IPS-NIHi11 (cell line): ENCODE results near the gene TOB1.
"Not testable (repeated sequence)": the region's sequence is repeated elsewhere in the genome, so short reads cannot be mapped to it uniquely, and the experiment has no call there.

Experiments used
- DNase-seq: peaks from one replicate; pipeline ENCODE4 v3.0.0; 2012; ENCODE audit warnings: mixed read lengths, low spot score

The TOB1 gene

DNA sequence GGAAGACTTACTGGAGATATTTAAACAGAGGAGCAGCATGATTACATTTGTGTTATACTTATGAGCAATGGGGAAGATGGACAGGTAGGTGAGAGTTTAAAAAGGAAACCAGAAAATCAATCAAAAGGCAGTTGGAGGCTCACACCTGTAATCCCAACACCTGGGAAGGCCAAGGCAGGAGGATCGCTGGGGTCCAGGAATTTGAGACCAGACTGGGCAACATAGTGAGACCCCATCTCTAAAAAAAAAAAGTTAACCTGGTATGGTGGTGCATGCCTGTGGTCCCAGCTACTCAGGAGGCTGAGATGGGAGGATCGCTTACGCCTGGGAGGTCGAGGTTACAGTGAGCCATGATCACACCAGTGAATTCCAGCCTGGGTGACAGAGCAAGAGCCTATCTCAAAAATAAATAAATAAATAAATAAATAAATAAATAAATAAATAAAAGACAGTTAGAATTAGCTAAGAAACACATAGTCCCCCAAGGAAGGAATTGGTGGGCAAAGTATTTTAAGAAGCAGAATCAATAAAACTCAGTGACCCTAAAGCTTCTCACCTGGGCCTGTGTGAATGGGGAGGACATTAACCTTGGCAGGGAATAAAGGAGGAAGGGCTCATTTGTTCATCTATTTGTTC is 32.3 kb upstream of the TOB1 start:
- DNase-seq, result no peak

DNA sequence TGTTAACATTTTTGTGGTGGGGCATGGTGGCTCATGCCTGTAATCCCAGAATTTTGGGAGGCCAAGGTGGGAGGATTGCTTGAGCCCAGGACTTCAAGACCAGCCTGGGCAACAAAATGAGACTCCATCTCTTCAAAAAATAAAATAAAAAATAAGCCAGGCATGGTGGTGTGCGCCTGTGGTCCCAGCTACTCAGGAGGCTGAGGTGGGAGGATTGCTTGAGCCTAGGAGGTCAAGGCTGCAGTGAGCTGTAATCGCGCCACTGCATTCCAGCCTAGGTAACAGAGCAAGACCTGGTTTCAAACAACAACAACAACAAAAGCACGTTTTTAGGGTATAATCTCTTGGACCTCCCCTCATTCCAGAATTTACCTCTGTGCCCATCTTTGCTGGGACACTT is 28.4 kb upstream of the TOB1 start:
- not testable (repeated sequence) for DNase-seq

GRCh38 chr17:50893183-50893993 is 27.2 kb upstream of the TOB1 start:
- no peak for DNase-seq

- no peak for DNase-seq
Observed at GRCh38 chr17:50892101-50892776, 26.1 kb upstream of the TOB1 start.

- DNase-seq, result no peak
Observed at GRCh38 chr17:50891577-50891989, 25.4 kb upstream of the TOB1 start.

DNA sequence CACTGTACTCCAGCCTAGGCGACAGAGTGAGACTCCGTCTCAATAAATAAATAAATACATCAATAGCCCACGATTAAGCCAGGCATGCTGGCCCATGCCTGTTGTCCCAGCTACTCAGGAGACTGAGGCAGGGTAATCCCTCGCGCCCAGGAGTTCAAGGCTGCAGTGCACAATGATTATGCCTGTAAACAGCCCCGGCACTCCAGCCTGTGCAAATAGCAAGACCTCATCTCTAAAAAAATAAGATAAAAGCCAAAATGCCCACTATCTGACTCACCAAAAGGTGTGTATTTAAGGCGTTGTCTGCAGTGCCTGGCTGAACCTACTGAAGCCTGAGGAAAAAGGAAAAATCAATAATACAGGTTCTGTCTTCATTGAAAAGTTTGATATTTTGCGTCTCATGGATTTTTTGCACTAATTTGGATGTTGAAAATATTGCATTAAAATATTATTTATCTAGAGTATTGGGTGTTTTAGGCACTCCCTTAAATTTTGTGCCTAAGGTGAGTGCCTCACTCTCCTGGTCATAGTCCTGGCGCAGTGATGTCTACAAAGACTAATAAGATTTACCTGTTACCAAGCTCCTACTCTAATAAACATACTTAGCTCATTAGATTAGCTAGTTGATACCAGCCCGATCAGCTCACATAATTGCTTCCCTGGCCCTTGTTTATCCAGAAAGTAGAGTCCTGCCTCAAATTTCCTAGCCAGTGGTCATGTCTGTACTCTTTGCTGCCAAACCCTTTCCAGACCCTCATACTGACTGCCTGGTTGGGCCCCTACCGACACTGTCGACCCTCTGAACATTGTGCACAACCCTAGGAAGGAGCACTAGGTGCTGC is 24.7 kb upstream of the TOB1 start:
- DNase-seq, result no peak

DNA sequence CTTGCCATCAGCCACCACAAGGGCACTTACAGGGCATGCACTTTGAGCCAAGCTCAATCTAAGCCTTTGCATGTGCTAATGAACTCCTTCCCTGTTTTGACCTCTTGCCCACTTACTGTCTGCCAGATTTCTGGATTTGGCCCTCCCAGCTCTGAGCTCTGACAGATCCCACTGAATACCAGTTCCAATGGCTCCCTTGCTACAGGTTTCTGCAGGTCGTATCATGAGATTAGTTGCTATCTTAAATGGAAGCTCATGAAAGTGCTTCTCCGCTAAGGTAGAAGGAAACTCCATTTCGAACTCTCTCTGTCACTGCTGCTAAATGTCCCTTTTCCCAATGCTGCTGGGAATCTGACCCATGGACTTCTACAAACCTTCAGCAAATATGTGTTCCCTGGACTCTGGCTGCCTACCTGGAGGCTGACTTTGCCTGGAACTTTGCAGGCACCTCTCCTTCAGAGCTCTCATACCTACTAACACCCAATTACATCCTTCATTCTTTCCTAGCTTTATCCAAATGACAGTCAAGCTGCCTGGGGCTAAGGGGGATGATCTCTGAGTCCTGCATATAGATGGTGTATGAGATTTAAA is 23.5 kb upstream of the TOB1 start:
- DNase-seq, result no peak

DNA sequence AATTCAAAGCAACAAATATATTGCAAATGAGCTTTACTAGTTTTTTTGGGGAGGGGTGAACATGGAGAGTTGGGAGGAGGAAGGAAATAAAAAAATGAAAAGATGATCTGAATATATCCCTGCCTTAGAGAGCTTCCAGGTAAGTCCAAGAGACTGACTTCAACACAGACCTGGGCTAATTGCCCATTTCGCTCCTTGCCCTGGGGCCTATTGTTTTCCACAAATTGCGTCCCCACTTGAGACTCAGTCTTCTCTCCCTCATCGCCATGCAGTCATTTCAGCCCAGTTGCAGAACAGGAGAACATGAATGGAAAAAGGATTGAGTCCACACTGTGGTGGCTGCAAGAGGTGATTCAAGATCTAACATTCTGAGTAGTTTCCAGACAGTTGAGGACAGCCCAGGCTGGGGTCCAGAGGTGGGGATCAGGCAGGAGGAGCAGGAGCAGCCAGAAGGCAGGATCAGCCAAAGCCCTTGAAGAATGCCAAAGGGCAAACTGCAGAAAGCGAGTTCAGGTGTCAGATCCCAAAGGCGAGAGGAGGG is 21.6 kb upstream of the TOB1 start:
- DNase-seq, result no peak

GRCh38 chr17:50884439-50885311 is 18.5 kb upstream of the TOB1 start:
- no peak for DNase-seq

- DNase-seq, result no peak
Observed at GRCh38 chr17:50883850-50884438, 17.8 kb upstream of the TOB1 start.

DNA sequence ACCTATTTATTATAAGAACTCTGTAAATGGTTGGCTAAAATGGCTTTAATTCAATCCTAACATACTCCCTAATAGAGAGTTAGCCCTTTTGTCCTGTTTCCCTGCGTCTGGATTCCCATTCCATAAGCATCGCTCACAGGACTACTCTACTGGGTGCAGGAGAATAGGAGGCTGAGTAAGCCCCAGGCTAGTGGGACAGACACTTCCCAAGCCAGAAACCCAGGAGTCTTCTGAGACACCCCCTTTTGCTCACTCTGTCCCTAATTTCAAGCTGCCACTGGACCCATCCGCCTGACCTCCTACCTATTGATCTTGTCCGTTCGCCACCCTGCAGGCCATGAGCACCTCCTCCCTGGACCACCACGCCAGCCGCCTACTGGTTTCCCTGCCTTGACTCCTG is 16.7 kb upstream of the TOB1 start:
- no peak for DNase-seq

DNA sequence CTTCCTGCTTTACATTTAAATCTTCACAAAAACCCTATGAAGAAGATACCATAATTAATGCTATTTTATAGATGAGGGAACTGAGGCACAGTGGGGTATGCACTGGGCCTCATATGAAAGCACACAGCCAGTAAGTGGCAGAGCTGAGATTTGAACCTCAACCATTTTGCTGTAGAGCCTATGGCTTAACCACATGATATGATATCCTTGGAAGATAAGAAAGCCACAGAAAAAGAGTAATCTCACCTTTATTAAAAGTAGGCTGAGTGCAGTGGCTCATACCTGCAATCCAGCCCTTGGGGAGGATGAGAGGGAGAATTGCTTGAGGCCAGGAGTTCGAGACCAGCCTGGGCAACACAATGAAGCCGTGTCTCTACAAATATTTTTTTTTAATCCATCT is 15.0 kb upstream of the TOB1 start:
- DNase-seq, result no peak

DNA sequence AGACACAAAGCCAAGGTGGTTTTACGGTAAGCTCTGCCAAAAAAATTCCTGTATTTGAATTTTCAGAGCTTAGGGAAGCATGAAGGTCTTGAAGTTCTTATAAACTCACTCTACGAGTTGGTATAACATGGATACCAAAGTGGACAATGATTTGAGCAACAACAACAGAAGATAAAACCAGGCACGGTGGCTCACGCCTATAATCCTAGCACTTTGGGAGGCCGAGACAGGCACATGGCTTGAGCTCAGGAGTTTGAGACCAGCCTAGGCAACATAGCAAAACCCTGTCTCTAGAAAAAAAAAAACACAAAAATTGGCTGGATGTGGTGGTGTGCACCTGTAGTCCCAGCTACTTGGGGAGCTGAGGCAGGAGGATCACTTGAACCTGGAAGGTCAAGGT is 12.9 kb upstream of the TOB1 start:
- no peak for DNase-seq

DNA sequence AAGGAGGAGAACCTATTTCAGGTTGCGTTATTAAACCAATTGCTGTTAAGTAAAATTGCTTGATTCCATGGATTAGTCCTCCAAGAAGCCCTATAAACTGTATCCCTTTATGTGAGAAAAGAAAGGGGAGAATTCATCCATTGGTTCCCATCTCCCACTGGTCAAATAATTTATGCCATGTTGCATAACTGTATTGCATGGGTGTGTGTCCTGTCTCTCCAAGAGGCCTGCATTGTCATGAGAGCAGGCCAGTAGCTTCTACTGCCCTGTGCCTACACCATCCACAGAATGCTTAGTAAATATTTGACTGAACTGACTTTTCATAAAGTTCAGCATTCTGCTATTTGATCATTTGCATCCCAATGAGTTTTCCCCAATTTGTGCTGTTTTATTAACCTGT is 11.7 kb upstream of the TOB1 start:
- no peak for DNase-seq

DNA sequence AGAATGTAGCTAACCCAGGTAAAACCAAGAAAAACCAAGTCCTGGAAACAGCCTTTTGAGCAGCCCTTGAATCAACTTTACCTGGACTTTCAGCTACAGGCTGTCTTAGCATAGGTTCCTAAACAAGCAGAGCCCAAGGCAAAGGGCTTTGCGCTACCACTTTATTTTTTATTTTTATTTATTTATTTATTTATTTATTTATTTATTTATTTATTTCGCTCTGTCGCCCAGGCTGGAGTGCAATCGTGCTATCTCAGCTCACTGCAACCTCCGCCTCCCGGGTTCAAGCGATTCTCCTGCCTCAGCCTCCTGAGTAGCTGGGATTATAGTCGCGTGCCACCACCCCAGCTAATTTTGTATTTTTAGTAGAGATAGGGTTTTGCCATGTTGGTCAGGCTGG is 10.9 kb upstream of the TOB1 start:
- not testable (repeated sequence) for DNase-seq

GRCh38 chr17:50875074-50875473 is 8.9 kb upstream of the TOB1 start:
- no peak for DNase-seq

GRCh38 chr17:50872710-50873424 is 6.7 kb upstream of the TOB1 start:
- no peak for DNase-seq

DNA sequence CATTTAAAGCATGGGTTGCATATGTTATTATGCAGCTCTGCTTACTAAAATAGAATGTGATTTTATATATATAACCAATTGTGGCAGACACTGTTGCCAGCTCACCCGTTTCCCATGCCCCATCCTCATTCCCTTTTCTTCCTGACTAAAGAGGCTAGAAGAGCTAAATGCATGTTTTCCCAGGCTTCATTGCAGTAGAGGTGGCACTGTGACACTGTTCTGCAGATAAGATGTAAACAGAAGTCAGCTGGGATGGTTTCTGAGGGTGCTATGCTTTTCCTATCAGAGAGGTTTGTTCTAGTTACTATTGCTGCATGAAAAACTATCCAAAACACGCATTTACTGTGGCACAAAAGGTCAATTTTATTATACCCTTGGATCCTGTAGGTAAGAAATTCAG is 5.7 kb upstream of the TOB1 start:
- DNase-seq, result no peak

DNA sequence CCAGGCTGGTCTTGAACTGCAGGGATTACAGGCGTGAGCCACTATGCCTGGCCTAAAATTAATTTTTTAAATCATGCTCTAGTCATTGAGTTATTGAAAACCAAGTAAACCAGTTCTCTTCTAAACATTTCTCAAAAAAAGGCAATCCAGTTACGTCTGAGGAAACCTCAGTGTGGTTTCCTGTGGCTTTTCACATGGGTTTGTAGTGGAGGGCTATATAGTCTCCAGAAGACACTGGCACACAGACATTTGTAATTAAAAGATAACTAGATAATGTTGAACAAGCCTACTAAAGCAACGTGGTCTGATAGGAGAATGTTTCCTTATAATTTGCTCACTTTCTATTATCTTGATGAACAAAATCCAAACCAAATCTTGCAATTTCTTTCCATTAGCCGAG is 5.2 kb upstream of the TOB1 start:
- DNase-seq, result no peak

DNA sequence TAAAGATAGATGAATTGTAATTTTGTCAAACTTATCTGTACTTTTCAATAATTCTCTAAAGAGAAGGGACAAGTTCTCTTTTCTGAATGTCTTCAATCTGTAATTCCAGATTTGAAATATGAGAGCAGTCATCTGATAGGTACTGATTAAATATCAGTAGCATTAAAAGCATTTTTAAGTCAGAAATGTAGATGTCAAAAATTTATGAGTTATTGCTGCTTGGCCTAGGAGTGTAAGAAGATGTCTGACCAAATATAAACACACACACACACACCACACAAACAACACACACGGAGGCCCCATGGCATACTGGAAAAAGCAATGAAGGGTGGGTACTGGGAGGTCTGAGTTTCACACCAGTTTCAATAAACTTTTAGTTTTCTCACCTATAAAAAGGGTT is 2.4 kb upstream of the TOB1 start:
- DNase-seq, result no peak
